GM23248 (cell line): ENCODE results near the gene RAI1. TPM values are rescaled to one million over a fixed set of nuclear protein-coding genes. Genes with fewer than 3 reads are reported as not detected.
A peak's percentile ranks its signal among the peaks of the same experiment; 100 is the strongest.
"Not testable (repeated sequence)": the region's sequence is repeated elsewhere in the genome, so short reads cannot be mapped to it uniquely, and the experiment has no call there.

Experiments
- DNase-seq: peaks from one replicate; pipeline ENCODE4 v3.0.0-alpha.2; 2015
- H2AFZ ChIP-seq: fragments of 200-600 bp; sonication (generic); 2 replicates; pipeline ENCODE4 v1.6.1; 2016; ENCODE audit warnings: antibody characterized with exemption
- H3F3A ChIP-seq: fragments of 200-600 bp; sonication (generic); 2 replicates; pipeline ENCODE4 v1.6.1; 2016; ENCODE audit warnings: mild to moderate bottlenecking, antibody characterized with exemption, mixed run types; ENCODE audit not compliant: insufficient read depth
- H3K27ac ChIP-seq: fragments of 200-600 bp; sonication (generic); 2 replicates; pipeline ENCODE4 v1.5.1; 2016; ENCODE audit warnings: mild to moderate bottlenecking
- H3K27me3 ChIP-seq: fragments of 200-600 bp; sonication (generic); replicated peaks from 2 replicates; pipeline ENCODE4 v1.6.1; 2016; ENCODE audit warnings: mild to moderate bottlenecking; ENCODE audit not compliant: insufficient read depth
- H3K36me3 ChIP-seq: fragments of 200-600 bp; sonication (generic); 2 replicates; pipeline ENCODE4 v1.6.1; 2016; ENCODE audit warnings: low read depth, mild to moderate bottlenecking
- H3K4me1 ChIP-seq: fragments of 200-600 bp; sonication (generic); 2 replicates; pipeline ENCODE4 v1.6.1; 2016; ENCODE audit warnings: mild to moderate bottlenecking; ENCODE audit not compliant: insufficient read depth
- H3K4me2 ChIP-seq: fragments of 200-600 bp; sonication (generic); one replicate; pipeline ENCODE4 v1.6.1; 2016; ENCODE audit warnings: mild to moderate bottlenecking; ENCODE audit not compliant: unreplicated experiment
- H3K4me3 ChIP-seq: fragments of 200-600 bp; sonication (generic); 2 replicates; pipeline ENCODE4 v1.5.1; 2016; ENCODE audit warnings: mild to moderate bottlenecking
- H3K79me2 ChIP-seq: fragments of 200-600 bp; sonication (generic); 2 replicates; pipeline ENCODE4 v1.6.1; 2016; ENCODE audit warnings: mild to moderate bottlenecking; ENCODE audit not compliant: insufficient read depth
- H3K9ac ChIP-seq: fragments of 200-600 bp; sonication (generic); 2 replicates; pipeline ENCODE4 v1.6.1; 2016; ENCODE audit warnings: mild to moderate bottlenecking
- H3K9me2 ChIP-seq: fragments of 200-600 bp; sonication (generic); 2 replicates; pipeline ENCODE4 v1.6.1; 2016; ENCODE audit warnings: mixed run types, mild to moderate bottlenecking, moderate library complexity; ENCODE audit not compliant: insufficient read depth
- H3K9me3 ChIP-seq: fragments of 200-600 bp; sonication (generic); one replicate; pipeline ENCODE4 v1.6.1; 2017; ENCODE audit warnings: low read depth
- H4K20me1 ChIP-seq: fragments of 200-600 bp; sonication (generic); 2 replicates; pipeline ENCODE4 v1.6.0; 2016; ENCODE audit not compliant: insufficient read depth
- EZH2 ChIP-seq: fragments of 200-600 bp; sonication (generic); IDR thresholded peaks from 2 replicates; pipeline ENCODE4 v1.6.1; 2018; ENCODE audit warnings: antibody characterized with exemption, mild to moderate bottlenecking; ENCODE audit not compliant: insufficient read depth, poor library complexity, severe bottlenecking
- EZH2phosphoT487 ChIP-seq: fragments of 200-600 bp; sonication (generic); IDR thresholded peaks from 2 replicates; pipeline ENCODE4 v1.6.1; 2018; ENCODE audit warnings: antibody characterized with exemption, moderate library complexity, mild to moderate bottlenecking, low read depth; ENCODE audit not compliant: insufficient read depth
- WGBS, 2 experiments: methylation state at CpG; one replicate each; pipeline ENCODE4 v1.1.6; 2015 to 2017; ENCODE audit warnings: low lambda C conversion rate in 2 of 2, low coverage in 1 of 2; ENCODE audit errors: missing lambda C conversion rate in 2 of 2; 5-methylcytosine and 5-hydroxymethylcytosine counted together
- in situ Hi-C: fragments of 300-500 bp; cut with MboI; formaldehyde crosslinking; loops from 2 replicates; pipeline ENCODE4 v1.15.0; 2020
- polyA plus RNA-seq: library from polyadenylated mRNA; unstranded; fragments of >200 nt; fragmentation: Nextera tagmentation; extraction: Ambion mirVana; gene quantifications from 2 replicates; pipeline ENCODE4 v1.2.1, GENCODE V29; 2016
- total RNA-seq: library from RNA; depleted of rRNA; stranded (reverse); fragments of >200 nt; shearing (Covaris generic); gene quantifications from 2 replicates; pipeline ENCODE4 v1.2.3, GENCODE V29; 2014

Gene RAI1
- total and polyA plus RNA-seq, 2 experiments from 2014 or later: 5.2 to 9.1 TPM

GRCh38 chr17:17806611-17807274 lies 125.5 kb downstream of the RAI1 start:
- Histone ChIP-seq H3K27ac (no peak overlapping the region), H3F3A (peaks cover 3% of the 10 kb centered on the region), H3K4me2 (no peak overlapping the region), H2AFZ (no peak overlapping the region), H3K9ac (no peak overlapping the region), H3K9me2 (no peaks in the 10 kb centered on the region), H3K79me2 (no peaks in the 10 kb centered on the region), H3K36me3 (no peaks in the 10 kb centered on the region), H3K27me3 (no peaks in the 10 kb centered on the region), H3K4me3 (no peak overlapping the region), H3K4me1 (no peaks in the 10 kb centered on the region), H3K9me3 (no peaks in the 10 kb centered on the region), H4K20me1 (no peaks in the 10 kb centered on the region)
- no peak for DNase-seq
- TF ChIP-seq EZH2phosphoT487 (no peak), EZH2 (no peak)
- 87 to 91% methylated on average over 13 to 17 of the region's 17 CpGs for WGBS, 2 experiments
- in situ Hi-C loops: no loop called here

DNA sequence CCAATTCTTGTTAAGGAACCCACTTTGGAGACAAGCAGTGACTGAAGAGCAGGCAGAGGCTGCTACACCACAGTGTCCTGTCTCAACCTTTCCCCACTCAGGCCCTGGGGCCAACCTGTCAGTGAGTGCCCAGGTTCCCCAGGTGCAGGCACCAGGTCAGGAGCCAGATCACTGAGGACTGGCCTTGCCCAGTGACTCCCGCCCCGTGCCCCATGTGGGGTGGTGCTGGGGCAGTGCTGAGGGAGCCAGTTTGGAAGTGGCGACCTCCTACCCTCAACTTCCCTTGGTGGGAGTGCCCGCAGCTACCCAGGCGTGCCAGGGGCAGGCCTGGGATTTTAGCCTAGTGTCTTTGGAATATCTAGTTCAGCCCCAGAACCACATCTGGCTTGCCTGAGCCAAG lies 126.2 kb downstream of the RAI1 start:
- Histone ChIP-seq H4K20me1 (no peaks in the 10 kb centered on the region), H3K9ac (no peak overlapping the region), H3F3A (peaks cover 6% of the 10 kb centered on the region), H3K36me3 (no peaks in the 10 kb centered on the region), H3K79me2 (no peaks in the 10 kb centered on the region), H3K4me3 (no peak overlapping the region), H3K27me3 (no peaks in the 10 kb centered on the region), H3K27ac (no peak overlapping the region), H2AFZ (no peak overlapping the region), H3K9me2 (no peaks in the 10 kb centered on the region), H3K4me1 (no peaks in the 10 kb centered on the region), H3K4me2 (no peak overlapping the region), H3K9me3 (no peaks in the 10 kb centered on the region)
- 87 to 95% methylated on average over 5 of the region's 5 CpGs for WGBS, 2 experiments
- no peak for DNase-seq
- in situ Hi-C loops: no loop called here
- TF ChIP-seq EZH2 (no peak), EZH2phosphoT487 (no peak)

- H3K9me3 ChIP-seq, H3K9me2 ChIP-seq, H3K4me3 ChIP-seq, H3K27me3 ChIP-seq, H3K4me1 ChIP-seq, H3K4me2 ChIP-seq, H3F3A ChIP-seq, H3K36me3 ChIP-seq, H2AFZ ChIP-seq, in situ Hi-C loops, DNase-seq, H3K9ac ChIP-seq, H4K20me1 ChIP-seq, H3K27ac ChIP-seq, H3K79me2 ChIP-seq: not testable (repeated sequence)
- 96 to 98% methylated on average over 5 of the region's 5 CpGs for WGBS, 2 experiments
These were observed 126.9 kb downstream of the RAI1 start for GRCh38 chr17:17808200-17808599.

- Histone ChIP-seq H3K9me3 (no peaks in the 10 kb centered on the region), H3K79me2 (no peaks in the 10 kb centered on the region), H3K9me2 (no peaks in the 10 kb centered on the region), H3K36me3 (no peaks in the 10 kb centered on the region), H4K20me1 (no peaks in the 10 kb centered on the region), H2AFZ (no peak overlapping the region), H3F3A (peaks cover 6% of the 10 kb centered on the region), H3K9ac (no peak overlapping the region), H3K4me1 (no peaks in the 10 kb centered on the region), H3K27me3 (no peaks in the 10 kb centered on the region), H3K4me3 (no peak overlapping the region), H3K4me2 (no peak overlapping the region), H3K27ac (no peak overlapping the region)
- 73 to 76% methylated on average over 9 to 15 of the region's 15 CpGs for WGBS, 2 experiments
- TF ChIP-seq EZH2 (no peak), EZH2phosphoT487 (no peak)
- in situ Hi-C loops: no loop called here
- peak; percentile 49 for DNase-seq
These were observed 127.6 kb downstream of the RAI1 start for GRCh38 chr17:17808706-17809432.
